Panc1 (cell line): ENCODE data around the gene TUFT1.

Experiments
- CTCF ChIP-seq: fragments of 450-650 bp; IDR thresholded peaks from 2 replicates; pipeline ENCODE4 v1.5.1; 2017; ENCODE audit warnings: mild to moderate bottlenecking
- POLR2AphosphoS5 ChIP-seq: IDR thresholded peaks from 2 replicates; pipeline ENCODE4 v1.6.1; 2012; ENCODE audit warnings: mild to moderate bottlenecking, low read depth, low read length, moderate library complexity
- SIN3A ChIP-seq: IDR thresholded peaks from 2 replicates; pipeline ENCODE4 v1.6.1; 2012; ENCODE audit warnings: low read depth, mild to moderate bottlenecking, low read length, moderate library complexity, borderline replicate concordance; ENCODE audit not compliant: insufficient read depth
- TCF7L2 ChIP-seq: IDR thresholded peaks from 2 replicates; pipeline ENCODE4 v1.6.1; 2011; ENCODE audit warnings: mild to moderate bottlenecking, low read depth, low read length, inconsistent platforms
- TF ChIP-seq, protein P1 (sequence below), 2 experiments: IDR thresholded peaks; 2 replicates each; pipeline ENCODE4 v1.6.1; 2011 to 2012; ENCODE audit warnings: low read depth in 2 of 2, control low read depth in 1 of 2, low read length in 1 of 2, mild to moderate bottlenecking in 1 of 2, moderate library complexity in 1 of 2; ENCODE audit not compliant: insufficient read depth in 1 of 2

DNA sequence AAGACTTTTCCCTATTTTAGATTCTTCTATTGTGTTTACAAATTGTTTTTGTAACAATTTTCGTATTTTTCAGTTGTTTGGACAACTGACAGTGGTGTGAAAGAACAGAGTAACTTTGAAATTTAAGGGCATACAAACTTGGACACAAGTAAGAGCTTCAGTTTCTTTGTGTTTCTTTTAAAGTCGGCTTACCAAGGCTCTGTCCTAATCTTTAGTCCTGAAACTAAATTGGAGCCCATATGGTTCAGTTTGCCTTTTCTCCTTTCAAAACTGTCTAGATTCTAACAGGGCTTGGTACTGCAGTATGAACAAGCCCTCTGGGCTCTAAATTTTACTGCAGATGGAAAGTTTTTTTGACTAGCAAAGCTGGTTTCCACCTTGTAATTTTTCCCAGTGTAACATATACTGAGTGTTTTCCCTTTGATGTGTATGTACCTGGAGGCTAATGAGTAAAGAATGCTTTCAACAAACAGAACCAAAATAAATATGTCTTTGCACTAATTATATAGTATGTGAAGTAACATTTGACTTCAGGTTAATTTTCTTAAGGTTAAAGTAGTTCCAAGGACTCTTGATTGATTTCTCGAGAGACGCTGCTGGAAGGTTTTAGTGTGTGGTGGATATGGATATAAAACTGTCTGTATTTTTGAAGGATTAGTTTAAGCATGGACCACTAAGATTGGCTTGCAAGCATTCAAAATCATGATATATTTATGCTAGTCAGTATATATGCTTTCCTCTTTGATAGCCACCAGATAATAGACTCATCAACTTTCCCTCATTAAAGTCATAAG is 75.8 kb downstream of the TUFT1 start:
- TF ChIP-seq CTCF (no peak), POLR2AphosphoS5 (no peak), SIN3A (no peak), TCF7L2 (peak; percentile 32; the same call in 1 of the 2 replicates)
- TF ChIP-seq, protein P1, sequence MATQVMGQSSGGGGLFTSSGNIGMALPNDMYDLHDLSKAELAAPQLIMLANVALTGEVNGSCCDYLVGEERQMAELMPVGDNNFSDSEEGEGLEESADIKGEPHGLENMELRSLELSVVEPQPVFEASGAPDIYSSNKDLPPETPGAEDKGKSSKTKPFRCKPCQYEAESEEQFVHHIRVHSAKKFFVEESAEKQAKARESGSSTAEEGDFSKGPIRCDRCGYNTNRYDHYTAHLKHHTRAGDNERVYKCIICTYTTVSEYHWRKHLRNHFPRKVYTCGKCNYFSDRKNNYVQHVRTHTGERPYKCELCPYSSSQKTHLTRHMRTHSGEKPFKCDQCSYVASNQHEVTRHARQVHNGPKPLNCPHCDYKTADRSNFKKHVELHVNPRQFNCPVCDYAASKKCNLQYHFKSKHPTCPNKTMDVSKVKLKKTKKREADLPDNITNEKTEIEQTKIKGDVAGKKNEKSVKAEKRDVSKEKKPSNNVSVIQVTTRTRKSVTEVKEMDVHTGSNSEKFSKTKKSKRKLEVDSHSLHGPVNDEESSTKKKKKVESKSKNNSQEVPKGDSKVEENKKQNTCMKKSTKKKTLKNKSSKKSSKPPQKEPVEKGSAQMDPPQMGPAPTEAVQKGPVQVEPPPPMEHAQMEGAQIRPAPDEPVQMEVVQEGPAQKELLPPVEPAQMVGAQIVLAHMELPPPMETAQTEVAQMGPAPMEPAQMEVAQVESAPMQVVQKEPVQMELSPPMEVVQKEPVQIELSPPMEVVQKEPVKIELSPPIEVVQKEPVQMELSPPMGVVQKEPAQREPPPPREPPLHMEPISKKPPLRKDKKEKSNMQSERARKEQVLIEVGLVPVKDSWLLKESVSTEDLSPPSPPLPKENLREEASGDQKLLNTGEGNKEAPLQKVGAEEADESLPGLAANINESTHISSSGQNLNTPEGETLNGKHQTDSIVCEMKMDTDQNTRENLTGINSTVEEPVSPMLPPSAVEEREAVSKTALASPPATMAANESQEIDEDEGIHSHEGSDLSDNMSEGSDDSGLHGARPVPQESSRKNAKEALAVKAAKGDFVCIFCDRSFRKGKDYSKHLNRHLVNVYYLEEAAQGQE (IDR thresholded peaks at IDR 0.05; ENCODE audit: insufficient read depth in 1 of 2, low read depth in 2 of 2, low read length in 1 of 2) = no peak
